OCI-LY3 (cell line): ENCODE results near the gene CHD9.

ENCODE experiments used
- CTCF ChIP-seq: fragments of 200-600, 300-600 bp; sonication (generic); IDR thresholded peaks from 2 replicates; pipeline ENCODE4 v1.5.1; 2014; ENCODE audit warnings: antibody characterized with exemption, low read length, low read depth
- EZH2phosphoT487 ChIP-seq: fragments of 200-600 bp; shearing (Covaris generic); IDR thresholded peaks from 2 replicates; pipeline ENCODE4 v1.6.1; 2018; ENCODE audit warnings: antibody characterized with exemption, mixed run types, low read depth

- peak; percentile 41 for TF ChIP-seq CTCF
- no peak for TF ChIP-seq EZH2phosphoT487
Measured at GRCh38 chr16:53220585-53220984, 165.8 kb downstream of the CHD9 start.
